Skeletal muscle tissue (tissue), 4 donors: ENCODE measurements around the gene LAG3. TPM values are rescaled to one million over a fixed set of nuclear protein-coding genes. Genes with fewer than 3 reads are reported as not detected.

Experiments used
- H3K27ac ChIP-seq: one replicate; pipeline ENCODE4 v1.7.0; 2013; ENCODE audit warnings: mild to moderate bottlenecking, low read depth, low read length, inconsistent platforms
- H3K27me3 ChIP-seq, 3 donors: one replicate each; pipeline ENCODE4 v1.7.0; 2013; ENCODE audit warnings: low read length in 3 of 3; ENCODE audit not compliant: control insufficient read depth in 3 of 3, insufficient read depth in 3 of 3
- H3K36me3 ChIP-seq, 3 donors: one replicate each; pipeline ENCODE4 v1.7.0; 2013; ENCODE audit warnings: low read length in 3 of 3; ENCODE audit not compliant: control insufficient read depth in 3 of 3, insufficient read depth in 3 of 3
- H3K4me1 ChIP-seq, 3 donors: one replicate each; pipeline ENCODE4 v1.7.0; 2013; ENCODE audit warnings: low read length in 3 of 3, mild to moderate bottlenecking in 3 of 3; ENCODE audit not compliant: control insufficient read depth in 3 of 3, insufficient read depth in 3 of 3
- H3K4me3 ChIP-seq, 3 donors: one replicate each; pipeline ENCODE4 v1.7.0; 2013; ENCODE audit warnings: low read length in 3 of 3
- H3K9ac ChIP-seq, 3 donors: one replicate each; pipeline ENCODE4 v1.7.0; 2013; ENCODE audit warnings: low read length in 3 of 3, mild to moderate bottlenecking in 3 of 3, moderate library complexity in 2 of 3, low read depth in 1 of 3
- H3K9me3 ChIP-seq, 3 donors: one replicate each; pipeline ENCODE4 v1.7.0; 2013; ENCODE audit warnings: low read length in 3 of 3; ENCODE audit not compliant: control insufficient read depth in 3 of 3
- total RNA-seq: library from RNA; depleted of rRNA; stranded (reverse); fragments of >200 nt; gene quantifications from one replicate; pipeline ENCODE4 v1.2.3, GENCODE V29; 2014
- donor health status: Osteomylitis.

LAG3 gene
- total RNA-seq, 1 donor from 2014 or later = not detected

DNA sequence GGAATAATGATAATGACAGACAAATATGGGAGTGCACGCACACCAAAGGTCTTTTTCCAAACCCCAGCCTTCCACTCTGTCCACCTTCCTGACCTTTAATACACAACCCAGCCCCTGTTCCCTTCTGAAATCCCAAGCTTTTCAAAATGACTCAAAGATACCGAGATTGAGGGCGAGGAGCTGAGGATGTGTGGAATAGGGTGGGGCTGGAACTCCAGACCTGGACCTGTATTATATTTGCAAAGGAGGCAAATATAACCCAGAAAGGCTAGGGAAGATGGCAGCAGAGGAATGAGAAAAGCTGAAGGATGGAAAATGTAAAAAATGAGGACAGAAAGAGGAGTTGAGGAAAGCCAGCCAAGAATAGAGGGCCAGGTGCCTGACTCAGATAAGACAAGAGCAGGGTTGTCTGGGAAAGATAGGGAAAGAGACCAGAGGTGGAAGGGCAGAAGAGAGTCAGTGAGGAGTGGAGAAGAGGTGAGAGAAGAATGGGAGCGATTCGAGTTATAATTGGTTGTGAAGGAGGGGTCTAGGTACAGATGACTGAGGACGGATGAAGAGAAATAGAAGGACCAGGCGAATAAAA is 7.2 kb upstream of the LAG3 start:
- Histone ChIP-seq H3K9me3 (no peaks in the 10 kb centered on the region), H3K27me3 (peaks cover 0 to 5% (median 0%) of the 10 kb centered on the region in 3 donors), H3K4me3 (peak overlapping the region in 2 of 3 donors; percentile 13 to 59), H3K4me1 (peaks cover 35 to 43% (median 40%) of the 10 kb centered on the region in 3 donors), H3K36me3 (peaks cover 0 to 2% (median 2%) of the 10 kb centered on the region in 3 donors), H3K9ac (peak overlapping the region in 2 of 3 donors; percentile 48 to 50), H3K27ac (peak overlapping the region; percentile 87)

DNA sequence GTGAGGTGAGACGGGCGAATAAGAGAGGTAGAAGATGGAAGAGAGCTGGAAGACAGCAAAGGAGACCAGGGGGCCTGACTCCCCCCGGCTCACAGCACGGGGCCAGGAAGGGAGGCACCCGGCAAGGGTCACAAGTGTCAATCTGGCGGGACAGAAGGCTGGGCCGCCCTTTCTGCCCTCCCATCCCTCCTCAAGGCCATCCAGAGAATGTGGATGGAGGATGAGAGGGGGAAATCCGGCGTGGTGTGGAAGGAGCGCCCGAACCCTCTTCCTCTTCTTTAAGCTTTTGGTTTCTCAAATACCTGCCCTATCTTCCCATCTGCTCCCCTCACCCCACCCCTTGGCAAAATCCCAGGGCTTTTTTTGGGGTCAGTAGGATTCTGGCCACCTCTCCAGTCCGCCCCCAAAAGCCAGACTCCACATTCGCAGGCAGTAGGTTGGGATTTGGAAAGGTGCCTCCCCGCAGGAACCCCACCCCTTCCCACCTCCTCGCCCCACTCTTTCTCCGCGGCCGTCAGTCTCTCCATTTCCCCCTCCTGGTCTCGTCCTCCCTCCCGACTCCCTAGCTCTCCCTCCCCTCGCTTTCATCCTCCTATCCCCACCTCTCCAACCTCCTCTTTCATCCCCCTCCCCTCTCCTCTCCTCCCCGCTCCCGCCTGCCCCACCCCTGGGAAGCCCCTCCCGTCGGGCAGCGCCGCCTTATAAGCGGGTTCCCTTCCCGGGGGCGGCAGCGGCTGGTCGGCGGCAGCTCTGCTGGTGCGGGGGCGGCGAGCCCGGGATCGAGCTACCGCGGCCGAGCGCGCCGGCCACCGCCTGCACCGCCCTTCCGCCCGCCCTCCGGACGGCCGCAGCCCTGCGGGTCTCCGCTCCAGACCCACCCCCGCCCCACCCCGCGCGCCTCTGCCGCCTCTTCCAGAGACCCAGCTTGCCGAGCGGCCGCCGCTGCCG is 6.4 kb upstream of the LAG3 start, which contains the start of gene PTMS:
Gene PTMS, plus strand, starts transcription at position 730 of the 948 bp plus-strand sequence. CDS start 343 bp downstream, outside the sequence.
- Histone ChIP-seq H3K27me3 (peaks cover 0 to 5% (median 0%) of the 10 kb centered on the region in 3 donors), H3K9ac (peak within 1 kb of the TSS; percentile 77 to 84 (median 79)), H3K36me3 (peaks cover 0 to 4% (median 2%) of the 10 kb centered on the region in 3 donors), H3K9me3 (no peaks in the 10 kb centered on the region), H3K4me1 (peaks cover 35 to 43% (median 41%) of the 10 kb centered on the region in 3 donors), H3K4me3 (peak within 1 kb of the TSS; percentile 72 to 78 (median 75)), H3K27ac (peak within 1 kb of the TSS; percentile 87)

DNA sequence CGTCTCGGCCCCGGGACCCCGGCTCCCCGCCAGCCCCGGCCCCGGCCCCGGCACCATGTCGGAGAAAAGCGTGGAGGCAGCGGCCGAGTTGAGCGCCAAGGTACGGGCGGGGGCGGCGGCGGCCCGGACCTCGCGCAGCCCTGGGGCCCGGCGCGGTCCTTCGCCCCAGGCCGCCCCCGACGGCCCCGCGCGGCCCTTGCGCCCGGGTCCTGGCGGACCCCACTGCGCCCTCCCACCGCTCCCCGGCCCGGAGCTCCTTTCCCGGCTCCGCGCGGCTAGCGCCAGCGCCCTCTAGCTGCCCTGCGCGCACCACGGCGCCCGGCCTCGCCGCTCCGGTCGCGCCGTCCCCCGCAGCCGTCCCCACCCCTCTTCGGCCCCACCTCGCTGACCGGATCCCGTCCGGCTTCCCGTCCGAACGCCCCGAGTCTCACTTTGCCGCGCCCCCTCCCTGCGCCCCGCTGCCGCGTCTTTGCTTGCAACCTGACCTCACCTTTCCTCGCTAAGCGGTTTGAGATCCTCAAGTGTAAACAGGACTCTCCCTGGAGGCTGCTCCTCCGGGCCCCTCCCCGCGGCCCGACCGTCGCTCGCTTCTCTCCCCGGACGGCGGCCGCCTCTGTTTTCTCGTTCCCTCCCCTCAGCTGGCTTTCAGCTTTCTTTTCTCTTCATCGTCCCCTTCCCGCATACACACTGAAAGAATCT is 5.5 kb upstream of the LAG3 start:
- H3K4me1 ChIP-seq = peaks cover 38 to 47% (median 47%) of the 10 kb centered on the region in 3 donors
- H3K27me3 ChIP-seq = peaks cover 0 to 5% (median 0%) of the 10 kb centered on the region in 3 donors
- H3K9ac ChIP-seq = peak overlapping the region; percentile 77 to 84 (median 79)

DNA sequence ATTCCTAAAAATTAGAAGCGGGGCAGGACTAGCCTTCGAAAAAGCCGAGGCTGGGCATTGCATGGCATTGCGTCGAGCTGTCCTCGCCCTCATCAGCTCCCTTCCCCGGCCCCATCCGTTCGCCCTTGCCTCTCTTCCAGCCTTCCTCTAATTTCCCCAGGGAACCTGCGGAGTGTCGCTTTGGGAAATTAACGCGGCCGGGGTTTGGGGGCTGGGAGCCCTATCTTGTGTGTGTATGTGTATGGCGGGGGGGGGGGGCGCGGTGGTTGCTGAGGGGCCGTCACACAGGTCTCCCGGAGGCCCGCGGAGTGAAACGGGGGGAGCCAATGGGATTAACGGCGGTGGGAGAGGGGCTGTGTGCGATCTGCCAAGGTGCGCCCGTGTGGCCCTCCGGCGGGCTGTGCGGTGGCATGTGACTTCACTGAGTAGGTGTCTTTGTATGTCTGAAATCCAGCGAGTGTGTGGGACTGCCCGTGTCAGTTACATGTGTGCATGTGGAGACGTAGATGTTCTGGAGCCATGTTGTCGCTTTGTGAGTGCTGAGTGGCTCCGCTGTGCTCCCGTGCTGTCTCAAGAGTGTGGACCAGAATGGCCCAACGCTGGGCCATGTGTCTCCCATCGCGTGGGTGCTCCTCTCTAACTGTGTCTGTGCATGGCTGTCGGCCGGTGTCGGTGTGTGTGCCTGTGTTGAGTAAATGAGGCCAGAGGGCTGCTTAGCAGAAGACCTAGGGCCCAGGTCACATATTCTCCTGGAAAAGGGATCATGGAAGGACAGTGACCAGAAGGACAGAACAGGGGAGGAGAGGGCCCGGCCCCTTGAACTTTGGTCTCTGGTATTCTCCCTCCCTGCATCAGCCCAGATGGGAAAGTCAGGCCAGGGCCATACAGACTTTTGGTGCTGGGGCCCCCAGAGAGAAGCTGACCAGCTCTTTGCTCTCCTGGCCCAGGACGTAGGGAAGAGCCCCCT is 4.7 kb upstream of the LAG3 start:
- no peaks in the 10 kb centered on the region for H3K9me3 ChIP-seq
- peaks cover 0 to 5% (median 0%) of the 10 kb centered on the region in 3 donors for H3K27me3 ChIP-seq
- H3K9ac ChIP-seq = peak overlapping the region; percentile 77 to 84 (median 79)
- peak overlapping the region; percentile 72 to 78 (median 75) for H3K4me3 ChIP-seq
- H3K4me1 ChIP-seq = peaks cover 40 to 50% (median 49%) of the 10 kb centered on the region in 3 donors
- peaks cover 0 to 7% (median 2%) of the 10 kb centered on the region in 3 donors for H3K36me3 ChIP-seq
- peak overlapping the region; percentile 69 for H3K27ac ChIP-seq

More for the DNA sequence above, 5.5 kb upstream of the LAG3 start:
- Histone ChIP-seq H3K27ac (peak overlapping the region; percentile 69), H3K4me3 (peak overlapping the region; percentile 72 to 78 (median 75)), H3K9me3 (no peaks in the 10 kb centered on the region), H3K36me3 (peaks cover 0 to 7% (median 2%) of the 10 kb centered on the region in 3 donors)

DNA sequence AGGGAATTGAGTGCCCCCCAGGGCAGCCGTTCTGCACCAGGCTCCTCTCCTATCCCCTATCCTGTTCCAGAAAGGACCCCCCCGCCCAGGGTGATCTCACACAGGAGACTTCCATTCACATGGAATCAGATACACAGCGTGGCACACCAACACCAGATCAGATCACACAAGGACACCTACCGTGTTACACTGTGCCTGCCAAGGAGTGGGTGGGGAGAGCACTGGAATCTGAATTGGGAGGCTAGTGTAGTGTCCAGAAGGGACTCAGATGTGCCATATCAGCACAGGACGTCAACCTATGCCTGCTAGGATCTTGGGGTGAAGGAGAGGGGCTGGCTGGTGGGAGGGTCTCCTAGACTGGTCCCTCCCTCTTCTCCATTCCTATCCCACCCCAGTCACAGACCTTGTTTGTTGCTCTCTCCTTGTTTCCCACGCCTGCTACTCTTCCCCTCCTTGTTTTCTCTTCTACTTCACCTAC is 3.8 kb upstream of the LAG3 start:
- Histone ChIP-seq H3K4me1 (peaks cover 38 to 48% (median 46%) of the 10 kb centered on the region in 3 donors), H3K27me3 (peaks cover 0 to 5% (median 0%) of the 10 kb centered on the region in 3 donors), H3K27ac (peak overlapping the region; percentile 69), H3K9ac (peak overlapping the region; percentile 57 to 77 (median 68)), H3K9me3 (no peaks in the 10 kb centered on the region), H3K36me3 (peaks cover 0 to 7% (median 2%) of the 10 kb centered on the region in 3 donors), H3K4me3 (peak overlapping the region; percentile 72 to 78 (median 75))

DNA sequence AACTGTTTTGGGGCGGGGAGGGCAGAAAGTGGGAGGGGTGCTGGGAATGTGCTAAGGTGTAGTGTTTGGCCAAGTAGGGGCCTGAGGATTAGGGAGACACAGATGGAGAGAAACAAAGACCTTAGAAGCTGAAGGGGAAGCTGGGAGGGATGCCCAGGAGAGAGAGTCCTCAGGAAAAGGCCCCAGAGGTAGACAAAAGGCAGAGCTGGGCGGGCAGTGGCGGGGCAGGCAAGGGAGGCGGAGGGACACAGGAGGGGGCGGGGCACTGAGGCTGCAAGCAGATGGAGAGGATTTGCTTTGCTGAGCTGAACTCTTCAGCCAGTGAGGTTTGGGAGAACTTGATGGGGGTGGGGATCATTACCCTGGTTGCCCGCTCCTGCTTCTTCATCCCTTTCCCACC is 3.3 kb upstream of the LAG3 start:
- Histone ChIP-seq H3K36me3 (peaks cover 0 to 7% (median 2%) of the 10 kb centered on the region in 3 donors), H3K4me1 (peaks cover 33 to 43% (median 41%) of the 10 kb centered on the region in 3 donors), H3K9ac (peak overlapping the region in 1 of 3 donors; percentile 68), H3K27me3 (peaks cover 0 to 5% (median 0%) of the 10 kb centered on the region in 3 donors), H3K9me3 (no peaks in the 10 kb centered on the region), H3K27ac (no peak overlapping the region), H3K4me3 (peak overlapping the region in 2 of 3 donors; percentile 72 to 75)

DNA sequence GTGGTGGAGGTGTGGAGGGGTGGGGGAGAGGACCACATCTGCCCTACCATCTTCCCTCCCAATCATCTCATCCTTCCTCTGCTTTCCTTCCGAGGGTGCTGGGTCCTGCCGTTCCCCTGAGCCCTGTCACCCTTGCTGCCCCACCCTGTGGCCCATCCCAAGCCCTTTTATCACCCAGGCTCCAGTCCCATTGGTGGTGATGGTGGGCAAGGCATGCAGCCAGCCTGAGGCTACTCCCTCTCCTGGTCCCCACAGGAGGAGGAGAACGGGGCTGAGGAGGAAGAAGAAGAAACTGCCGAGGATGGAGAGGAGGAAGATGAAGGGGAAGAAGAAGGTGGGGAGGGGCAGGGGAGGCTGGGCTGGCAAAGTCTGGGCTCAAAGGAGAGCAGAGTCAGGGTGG is 2.7 kb upstream of the LAG3 start:
- peaks cover 0 to 5% (median 0%) of the 10 kb centered on the region in 3 donors for H3K27me3 ChIP-seq
- no peak overlapping the region for H3K27ac ChIP-seq
- no peak overlapping the region for H3K4me3 ChIP-seq
- H3K9me3 ChIP-seq = no peaks in the 10 kb centered on the region
- no peak overlapping the region for H3K9ac ChIP-seq
- peaks cover 30 to 42% (median 34%) of the 10 kb centered on the region in 3 donors for H3K4me1 ChIP-seq
- peaks cover 0 to 7% (median 2%) of the 10 kb centered on the region in 3 donors for H3K36me3 ChIP-seq

DNA sequence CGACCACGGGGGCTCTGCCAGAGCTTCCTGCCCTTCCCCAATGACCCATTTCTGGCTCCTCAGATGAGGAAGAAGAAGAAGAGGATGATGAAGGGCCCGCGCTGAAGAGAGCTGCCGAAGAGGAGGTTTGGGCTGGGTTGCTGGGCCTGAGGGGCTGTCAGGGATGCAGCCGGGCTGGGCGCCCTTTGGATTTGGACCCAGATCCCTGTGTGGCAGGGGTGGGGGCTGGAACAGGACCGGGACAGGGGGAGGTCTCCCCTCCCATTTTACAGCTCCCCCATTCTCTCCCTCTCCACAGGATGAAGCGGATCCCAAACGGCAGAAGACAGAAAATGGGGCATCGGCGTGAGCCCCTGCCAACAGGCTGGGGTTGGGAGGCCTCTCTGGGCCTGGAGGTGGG is 2.2 kb upstream of the LAG3 start:
- Histone ChIP-seq H3K27ac (no peak overlapping the region), H3K27me3 (peaks cover 0 to 5% (median 0%) of the 10 kb centered on the region in 3 donors), H3K4me1 (peaks cover 28 to 40% (median 31%) of the 10 kb centered on the region in 3 donors), H3K9ac (no peak overlapping the region), H3K9me3 (no peaks in the 10 kb centered on the region), H3K4me3 (no peak overlapping the region), H3K36me3 (peaks cover 0 to 7% (median 2%) of the 10 kb centered on the region in 3 donors)
